ENCODE results near the gene NUDT8. TPM values are rescaled to one million over a fixed set of nuclear protein-coding genes. Genes with fewer than 3 reads are reported as not detected.
A peak's percentile ranks its signal among the peaks of the same experiment; 100 is the strongest.

Gene NUDT8
- total RNA-seq, 1 donor from 2014 or later, result 8.0 TPM

GRCh38 chr11:67588136-67588503, 41.6 kb downstream of the NUDT8 start:
- Mint-ChIP-seq H3K36me3 (ENCODE audit: unreplicated experiment) (peaks cover 21% of the 10 kb centered on the region), H3K27me3 (ENCODE audit: unreplicated experiment) (peaks cover 3% of the 10 kb centered on the region), H3K27ac (ENCODE audit: unreplicated experiment) (no peak overlapping the region), H3K4me3 (ENCODE audit: unreplicated experiment) (no peak overlapping the region), H3K9me3 (ENCODE audit: unreplicated experiment) (no peaks in the 10 kb centered on the region), H3K4me1 (ENCODE audit: unreplicated experiment) (peaks cover 21% of the 10 kb centered on the region)
- TF ChIP-seq CTCF (IDR thresholded peaks at IDR 0.05), result no peak
- no peak for DNase-seq (ENCODE audit: extremely low spot score, unreplicated experiment)

- H3K36me3 Mint-ChIP-seq (ENCODE audit: unreplicated experiment), result peaks cover 21% of the 10 kb centered on the region
- TF ChIP-seq CTCF (IDR thresholded peaks at IDR 0.05), result no peak
- peaks cover 5% of the 10 kb centered on the region for H3K27me3 Mint-ChIP-seq (ENCODE audit: unreplicated experiment)
- peaks cover 33% of the 10 kb centered on the region for H3K4me1 Mint-ChIP-seq (ENCODE audit: unreplicated experiment)
- no peak for DNase-seq (ENCODE audit: extremely low spot score, unreplicated experiment)
- no peaks in the 10 kb centered on the region for H3K9me3 Mint-ChIP-seq (ENCODE audit: unreplicated experiment)
- no peak overlapping the region for H3K27ac Mint-ChIP-seq (ENCODE audit: unreplicated experiment)
- H3K4me3 Mint-ChIP-seq (ENCODE audit: unreplicated experiment), result no peak overlapping the region
These were observed 43.0 kb downstream of the NUDT8 start for GRCh38 chr11:67586568-67587250.

GRCh38 chr11:67585911-67586310, 43.8 kb downstream of the NUDT8 start:
- peaks cover 21% of the 10 kb centered on the region for H3K36me3 Mint-ChIP-seq (ENCODE audit: unreplicated experiment)
- TF ChIP-seq CTCF (IDR thresholded peaks at IDR 0.05), result no peak
- no peak for DNase-seq (ENCODE audit: extremely low spot score, unreplicated experiment)
- peak overlapping the region; percentile 26 for H3K4me3 Mint-ChIP-seq (ENCODE audit: unreplicated experiment)
- no peaks in the 10 kb centered on the region for H3K9me3 Mint-ChIP-seq (ENCODE audit: unreplicated experiment)
- peaks cover 37% of the 10 kb centered on the region for H3K4me1 Mint-ChIP-seq (ENCODE audit: unreplicated experiment)
- peaks cover 13% of the 10 kb centered on the region for H3K27me3 Mint-ChIP-seq (ENCODE audit: unreplicated experiment)
- no peak overlapping the region for H3K27ac Mint-ChIP-seq (ENCODE audit: unreplicated experiment)

- no peak for TF ChIP-seq CTCF (IDR thresholded peaks at IDR 0.05)
- Mint-ChIP-seq H3K27ac (ENCODE audit: unreplicated experiment) (peak overlapping the region; percentile 90), H3K9me3 (ENCODE audit: unreplicated experiment) (no peaks in the 10 kb centered on the region), H3K27me3 (ENCODE audit: unreplicated experiment) (peaks cover 20% of the 10 kb centered on the region), H3K4me1 (ENCODE audit: unreplicated experiment) (peaks cover 37% of the 10 kb centered on the region), H3K36me3 (ENCODE audit: unreplicated experiment) (peaks cover 21% of the 10 kb centered on the region), H3K4me3 (ENCODE audit: unreplicated experiment) (peak overlapping the region; percentile 86)
- DNase-seq (ENCODE audit: extremely low spot score, unreplicated experiment), result no peak
These were observed 44.6 kb downstream of the NUDT8 start for GRCh38 chr11:67584881-67585873.

Data from osteocyte (in vitro differentiated cells).